Measurements from ENCODE around the gene SUN1.

The SUN1 gene

DNA sequence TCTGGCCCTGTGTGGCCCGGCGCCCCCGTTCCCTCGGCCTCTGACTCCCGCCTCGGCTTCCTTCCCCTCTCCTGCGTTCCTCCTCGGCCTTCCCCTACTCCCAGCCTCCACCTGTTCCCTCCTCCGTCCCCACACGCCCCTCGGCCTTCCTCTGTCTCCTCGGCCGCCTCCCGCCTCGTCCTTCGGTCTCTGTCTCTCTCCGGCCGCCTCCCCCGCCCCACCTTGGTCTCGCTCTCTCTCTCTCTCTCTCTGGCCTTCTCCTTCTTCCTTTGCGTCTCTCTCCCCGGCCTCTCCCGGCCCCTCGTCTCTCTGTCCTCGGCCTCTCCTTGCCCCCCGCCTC is 44.7 kb downstream of the SUN1 start:
- no peak for DNase-seq (ENCODE audit: low read depth)

DNA sequence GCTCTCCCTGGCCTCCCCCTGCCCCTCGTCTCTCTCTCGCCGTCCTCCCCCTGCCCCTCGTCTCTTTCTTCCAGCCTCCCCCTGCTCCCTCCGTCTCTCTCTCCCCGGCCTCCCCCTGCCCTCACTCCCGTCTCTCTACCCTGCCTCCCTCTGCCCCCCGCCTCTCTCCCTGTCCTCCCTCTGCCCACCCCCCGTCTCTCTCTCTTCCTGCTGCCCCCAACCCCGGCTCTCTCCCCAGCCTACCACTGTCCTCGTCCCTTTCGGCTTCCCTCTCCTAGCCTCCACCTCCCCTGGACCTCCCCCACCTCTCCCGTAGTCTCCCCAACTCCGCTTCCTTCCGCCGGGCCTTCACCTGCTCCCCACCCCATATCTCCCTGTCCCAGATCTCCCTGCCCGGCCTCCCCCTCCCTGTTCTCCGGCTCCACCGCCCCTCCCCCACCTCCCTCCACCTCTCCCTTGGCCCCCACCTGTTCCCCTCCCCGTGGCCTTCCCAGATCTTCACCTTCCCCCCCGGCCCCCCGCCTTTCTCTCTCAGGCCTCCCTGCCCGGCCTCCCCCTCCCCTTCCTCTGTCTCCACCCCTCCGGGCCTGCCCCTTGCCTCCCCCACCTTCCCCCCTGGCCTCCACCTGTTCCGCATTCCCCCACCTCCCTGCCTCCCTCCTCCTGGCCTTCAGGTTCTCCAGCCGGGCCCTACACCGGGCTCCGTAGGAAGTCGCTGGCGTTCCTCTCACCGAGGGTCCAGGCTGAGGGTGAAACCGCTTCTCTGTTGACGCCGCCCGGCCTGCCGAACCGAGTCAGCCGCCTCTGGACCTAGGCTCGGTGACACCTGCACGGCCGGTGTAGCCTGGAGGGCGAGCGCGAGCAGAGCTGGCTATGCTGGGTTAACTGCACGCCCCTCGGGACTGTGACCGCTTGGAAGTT is 45.3 kb downstream of the SUN1 start:
- DNase-seq (ENCODE audit: low read depth), result no peak

DNA sequence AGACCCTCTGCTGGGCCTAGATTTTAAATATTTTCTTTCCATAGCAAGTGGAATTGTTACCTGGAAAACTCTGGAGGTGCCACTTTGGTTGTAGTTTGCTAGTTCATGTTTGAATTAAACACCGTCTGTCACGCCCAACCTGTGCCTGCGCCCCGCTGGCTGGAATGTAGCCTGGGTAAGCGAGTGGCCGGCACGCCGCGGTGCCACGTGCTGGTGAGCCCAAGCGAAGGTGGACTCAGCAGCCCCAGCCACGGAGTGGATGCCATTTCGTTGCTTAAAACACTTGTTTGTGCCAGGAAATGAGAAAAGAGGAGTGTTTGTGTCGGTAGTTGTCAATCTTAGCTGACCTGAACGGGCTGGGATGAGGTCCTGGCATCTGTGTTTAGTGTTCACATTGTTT is 46.8 kb downstream of the SUN1 start:
- DNase-seq (ENCODE audit: low read depth), result no peak

DNA sequence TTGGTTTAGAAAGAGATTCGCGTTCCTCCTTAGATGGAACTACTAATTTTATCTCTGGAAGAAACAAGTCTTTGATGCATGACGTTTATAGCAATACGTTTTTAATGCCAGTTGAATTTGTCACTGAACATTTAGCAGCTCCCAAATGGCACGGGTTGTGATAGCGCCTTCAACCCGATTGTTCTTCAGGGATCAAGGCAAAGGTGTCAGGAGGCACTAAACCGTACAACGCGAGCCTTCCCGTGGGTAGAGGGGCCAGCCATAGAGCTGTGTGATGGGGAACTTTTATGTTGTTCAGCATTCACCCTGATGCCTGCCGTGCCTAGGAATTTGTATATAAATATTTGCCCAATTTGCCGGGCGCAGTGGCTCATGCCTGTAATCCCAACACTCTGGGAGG is 47.4 kb downstream of the SUN1 start:
- DNase-seq (ENCODE audit: low read depth), result no peak

DNA sequence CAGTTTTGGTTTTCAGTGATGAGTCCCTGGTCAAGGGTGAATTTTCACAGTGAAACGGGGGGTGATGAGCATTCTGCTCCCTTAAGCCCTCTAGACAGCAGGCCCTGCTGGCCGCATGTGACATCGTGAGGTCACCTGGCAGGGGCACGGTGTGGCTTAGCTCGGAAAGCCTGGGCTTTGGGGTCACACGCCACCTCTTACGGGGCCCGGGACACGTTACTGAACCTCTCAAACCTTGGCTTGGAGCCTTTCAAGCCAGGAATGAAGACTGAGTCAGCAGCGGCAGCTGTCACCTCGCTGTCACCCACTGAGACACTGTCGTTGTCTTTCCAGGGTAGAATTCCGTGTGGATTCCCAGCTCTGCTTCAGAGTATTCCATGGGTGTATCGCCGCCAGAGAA is 48.2 kb downstream of the SUN1 start:
- DNase-seq (ENCODE audit: low read depth), result no peak

DNA sequence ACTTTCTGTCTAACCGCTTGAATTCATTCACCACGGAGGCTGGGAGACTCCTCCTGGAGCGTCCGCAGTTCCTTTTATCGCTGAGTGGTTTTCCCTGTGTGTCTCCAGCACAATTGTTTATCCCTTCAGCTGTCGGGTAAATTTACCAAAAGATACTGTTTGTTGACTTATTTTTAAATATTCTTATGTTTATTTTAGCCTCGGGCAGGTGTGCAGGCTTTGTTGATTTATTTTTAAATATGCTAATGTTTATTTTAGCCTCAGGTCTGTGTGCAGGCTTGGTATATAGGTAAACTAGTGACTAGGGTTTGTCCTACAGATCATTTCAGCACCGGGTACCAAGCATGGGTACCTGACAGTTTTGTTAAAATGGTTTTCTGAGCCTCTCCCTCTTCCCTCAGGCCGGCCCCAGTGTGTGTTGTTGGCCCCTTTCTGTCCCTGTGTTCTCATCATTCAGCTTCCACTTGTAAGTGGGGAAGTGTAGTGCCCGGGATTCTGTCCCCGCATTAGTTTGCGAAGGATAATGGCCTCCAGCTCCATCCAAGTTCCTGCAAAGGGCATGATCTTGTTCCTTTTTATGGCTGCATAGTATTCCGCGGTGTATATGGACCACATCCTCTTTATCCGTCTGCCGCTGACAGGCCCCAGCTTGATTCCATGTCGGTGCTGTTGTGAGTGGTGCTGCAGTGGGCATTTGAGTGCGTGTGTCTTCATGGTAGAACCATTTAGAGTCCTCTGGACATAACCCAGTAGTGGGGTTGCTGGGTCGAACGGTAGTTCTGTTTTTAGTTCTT is 49.4 kb downstream of the SUN1 start:
- DNase-seq (ENCODE audit: low read depth), result no peak

DNA sequence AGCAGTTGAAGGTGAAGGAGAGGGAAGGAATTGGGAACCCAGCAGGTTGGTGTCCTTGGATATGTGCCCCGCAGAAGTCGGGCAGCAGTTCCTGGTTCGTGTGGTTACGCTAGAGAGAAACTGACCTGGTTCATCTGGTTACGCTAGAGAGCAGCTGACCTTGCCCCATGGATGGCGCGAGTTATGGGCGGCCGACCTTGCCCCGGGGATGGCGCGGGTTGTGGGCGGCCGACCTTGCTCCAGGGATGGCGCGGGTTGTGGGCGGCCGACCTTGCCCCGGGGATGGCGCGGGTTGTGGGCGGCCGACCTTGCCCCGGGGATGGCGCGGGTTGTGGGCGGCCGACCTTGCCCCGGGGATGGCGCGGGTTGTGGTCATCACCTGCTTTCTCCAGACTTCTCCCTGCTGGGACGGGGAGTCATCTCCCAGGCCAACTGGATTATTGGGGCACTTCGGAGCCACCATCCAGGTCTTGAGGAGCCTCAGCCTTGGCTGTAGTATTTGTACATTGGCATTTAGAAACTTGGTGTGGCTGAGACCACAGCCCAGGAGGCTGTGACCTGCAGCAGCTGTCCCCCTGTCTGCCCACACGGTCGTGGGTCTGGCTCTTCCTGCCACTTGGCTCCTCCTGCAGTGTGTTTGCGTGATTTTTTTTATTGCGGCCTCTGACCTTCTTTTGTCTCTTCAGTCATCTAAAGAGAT is 50.2 kb downstream of the SUN1 start:
- DNase-seq (ENCODE audit: low read depth), result no peak

DNA sequence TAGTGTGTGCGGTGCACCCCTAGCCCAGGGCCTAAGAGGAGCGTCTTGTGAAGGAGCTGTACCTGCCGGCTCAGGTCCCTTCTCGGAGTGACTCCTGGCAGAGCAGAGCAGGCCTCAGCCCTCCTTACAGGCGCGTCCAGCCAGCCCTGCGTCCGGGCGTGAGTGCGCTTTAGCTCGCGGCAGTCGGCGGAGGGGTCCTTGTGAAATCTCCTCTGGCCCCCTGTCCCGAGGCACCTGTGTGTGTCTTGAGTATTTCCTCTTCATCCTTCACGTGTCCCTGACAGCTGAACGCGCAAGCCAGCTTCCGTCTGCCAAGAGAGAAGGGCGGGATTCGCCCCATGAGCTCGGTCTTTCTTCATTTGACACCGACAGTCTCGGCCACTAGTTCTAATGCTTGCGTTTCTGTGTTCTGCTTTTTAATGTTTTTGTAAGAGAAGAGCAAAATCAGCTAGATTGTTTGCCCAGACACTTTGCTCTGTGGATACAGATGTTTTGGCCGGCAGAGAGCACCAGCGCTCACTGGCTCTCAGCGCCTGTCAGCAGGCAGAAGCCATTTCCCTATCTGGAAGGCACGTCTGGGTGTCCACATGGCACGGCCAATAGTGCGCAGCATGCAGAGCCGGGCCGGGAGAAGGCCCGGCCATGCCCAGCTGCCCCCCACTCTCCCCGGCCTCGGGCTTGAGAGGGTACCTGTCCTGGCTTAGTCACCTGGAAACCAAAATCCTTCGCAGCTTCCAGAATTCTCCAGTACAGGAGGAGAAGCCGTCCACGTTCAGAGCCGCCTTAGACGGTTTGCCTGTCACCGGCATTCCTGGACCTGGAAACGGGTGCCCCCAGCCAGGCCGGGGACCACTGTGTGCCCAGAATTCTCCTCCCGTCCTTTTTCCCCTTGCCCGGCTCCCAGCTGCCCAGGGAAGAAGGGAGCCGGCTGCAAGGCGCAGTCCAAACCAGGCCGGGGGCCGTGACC is 51.1 kb downstream of the SUN1 start:
- no peak for DNase-seq (ENCODE audit: low read depth)

DNA sequence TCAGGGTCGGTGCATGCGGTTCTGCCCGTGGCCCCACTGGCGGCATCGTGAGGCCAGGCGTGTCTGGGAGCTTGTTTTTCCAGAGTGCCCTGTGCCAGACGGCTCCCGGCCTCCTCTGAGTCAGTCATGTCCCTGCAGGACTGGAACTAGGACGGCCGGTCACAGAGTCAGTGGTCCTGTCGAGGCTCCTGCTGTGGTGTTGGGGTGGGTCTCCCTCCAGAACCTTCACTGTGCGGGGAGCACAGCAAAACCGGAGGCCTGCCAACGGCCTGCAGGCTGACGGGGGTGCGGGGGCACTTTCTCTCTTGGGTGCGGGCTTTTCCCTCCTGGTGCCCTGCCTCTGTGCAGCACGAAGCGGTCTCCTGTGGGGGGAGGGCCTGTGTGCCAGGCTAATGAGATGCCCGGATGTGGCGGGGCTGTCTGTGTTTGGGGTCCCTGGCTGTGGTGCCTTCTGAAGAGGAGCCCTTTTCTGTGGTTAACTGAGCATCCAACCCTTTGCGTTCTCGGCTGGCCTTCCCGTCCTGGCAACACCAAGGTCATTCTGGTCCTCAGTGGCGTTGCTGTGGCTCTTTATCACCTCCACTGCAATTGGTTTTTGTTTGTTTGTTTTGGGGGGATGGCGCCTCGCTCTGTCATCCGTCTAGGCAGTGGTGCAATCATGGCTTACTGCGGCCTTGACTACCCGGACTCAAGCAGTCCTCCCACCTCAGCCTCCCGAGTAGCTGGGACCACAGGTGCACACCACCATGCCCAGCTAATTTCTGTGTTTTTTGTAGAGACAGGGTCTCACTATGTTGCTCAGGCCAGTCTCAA is 52.1 kb downstream of the SUN1 start:
- no peak for DNase-seq (ENCODE audit: low read depth)

DNA sequence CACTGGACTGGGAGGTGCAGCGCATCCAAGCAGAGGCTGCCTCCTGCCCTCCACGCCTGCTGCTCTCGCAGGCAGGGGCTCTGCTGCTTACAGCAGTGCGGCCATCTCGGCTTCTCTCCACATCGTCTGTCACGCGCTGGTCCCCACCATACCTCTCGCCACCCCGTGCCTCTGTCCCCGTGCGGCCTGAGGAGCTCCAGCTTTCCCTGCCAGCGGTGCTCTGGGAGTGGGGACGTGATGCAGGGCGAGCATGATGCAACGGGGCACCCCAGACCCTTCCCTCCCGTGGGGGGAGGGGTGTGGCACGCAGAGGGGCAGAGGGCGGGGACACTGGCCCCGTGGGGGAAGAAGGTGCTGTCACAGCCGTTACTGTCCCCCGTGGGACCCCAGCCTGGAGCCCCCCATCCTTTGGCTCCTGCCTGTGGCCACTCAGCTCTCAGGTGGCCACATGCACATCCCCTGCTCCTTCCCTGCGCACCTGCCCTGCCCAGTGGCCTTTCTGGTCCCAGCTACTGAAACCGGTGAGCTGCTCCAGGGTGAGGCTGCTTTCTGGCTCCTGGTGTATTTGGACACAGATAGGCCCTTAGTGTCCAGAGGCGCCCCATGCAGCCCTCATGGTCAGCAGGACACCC is 53.1 kb downstream of the SUN1 start:
- no peak for DNase-seq (ENCODE audit: low read depth)

DNA sequence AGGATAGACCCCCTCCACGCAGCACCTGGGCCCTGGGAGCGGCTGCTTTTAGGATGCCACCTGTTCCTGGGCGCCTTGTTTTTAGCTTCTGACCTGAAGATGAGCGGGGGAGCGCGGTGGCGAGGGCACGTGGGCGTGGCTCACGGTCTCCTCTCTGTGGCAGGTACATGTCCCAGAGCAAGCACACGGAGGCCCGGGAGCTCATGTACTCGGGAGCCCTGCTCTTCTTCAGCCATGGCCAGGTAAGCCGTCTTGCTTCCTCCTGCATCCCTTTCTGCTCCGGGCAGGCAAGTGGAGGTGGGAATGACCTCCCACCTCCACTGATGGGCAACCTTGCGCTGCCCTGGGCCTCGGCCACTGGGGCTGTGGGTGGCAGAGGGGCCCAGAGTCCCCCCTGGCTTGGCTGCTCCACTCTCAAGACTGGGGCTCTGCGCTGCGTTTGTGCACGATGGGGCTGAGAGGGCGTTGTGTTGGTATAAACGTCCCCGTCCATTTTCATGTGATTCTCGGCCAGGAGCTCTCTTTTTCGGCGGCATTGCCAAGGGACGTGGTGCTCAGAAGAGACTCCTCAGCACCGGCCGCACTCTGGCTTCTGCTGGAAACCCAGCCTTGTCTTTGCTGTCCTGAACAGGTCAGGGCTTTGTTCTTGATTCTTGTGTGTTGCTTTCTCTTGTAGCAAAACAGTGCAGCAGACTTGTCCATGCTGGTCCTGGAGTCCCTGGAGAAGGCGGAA is 53.8 kb downstream of the SUN1 start:
- DNase-seq (ENCODE audit: low read depth), result no peak

DNA sequence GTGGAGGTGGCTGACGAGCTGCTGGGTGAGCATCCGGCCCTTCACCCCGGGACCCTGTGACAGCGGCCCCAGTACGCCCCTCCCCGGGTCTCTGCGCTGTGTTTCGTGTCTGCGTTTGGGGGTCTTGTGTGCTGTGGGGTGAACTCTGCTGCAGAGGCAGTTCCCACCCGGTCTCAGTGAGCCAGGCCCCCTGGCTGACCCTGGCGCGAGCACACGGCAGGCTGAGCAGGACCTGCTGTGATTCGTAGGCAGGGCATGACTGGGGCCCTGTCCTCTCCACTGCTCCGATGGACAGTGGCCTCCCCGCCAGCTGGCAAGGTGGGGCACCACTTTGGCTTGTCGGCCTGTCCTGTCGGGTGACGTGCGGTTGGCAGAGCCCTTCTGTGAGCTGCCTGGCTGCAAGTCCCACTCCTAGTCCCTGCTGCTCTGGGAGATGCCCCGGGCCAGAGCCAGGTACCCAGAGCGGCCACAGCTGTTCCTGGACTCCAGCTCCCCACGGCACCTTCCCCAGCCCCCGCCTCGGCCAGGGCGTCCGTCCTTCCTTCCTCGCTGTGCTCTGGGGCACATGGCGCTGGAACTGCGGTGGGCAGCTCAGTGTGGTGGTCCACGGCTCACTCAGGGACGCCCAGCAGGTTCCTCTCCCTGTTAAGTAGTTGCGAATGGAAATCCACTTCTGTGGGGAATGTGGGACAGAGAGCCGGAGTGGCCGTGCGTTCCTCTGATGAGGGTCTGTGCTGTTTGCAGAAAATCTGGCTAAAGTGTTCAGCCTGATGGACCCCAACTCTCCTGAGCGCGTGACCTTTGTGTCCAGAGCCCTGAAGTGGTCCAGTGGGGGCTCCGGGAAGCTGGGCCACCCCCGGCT is 54.6 kb downstream of the SUN1 start:
- DNase-seq (ENCODE audit: low read depth), result no peak

DNA sequence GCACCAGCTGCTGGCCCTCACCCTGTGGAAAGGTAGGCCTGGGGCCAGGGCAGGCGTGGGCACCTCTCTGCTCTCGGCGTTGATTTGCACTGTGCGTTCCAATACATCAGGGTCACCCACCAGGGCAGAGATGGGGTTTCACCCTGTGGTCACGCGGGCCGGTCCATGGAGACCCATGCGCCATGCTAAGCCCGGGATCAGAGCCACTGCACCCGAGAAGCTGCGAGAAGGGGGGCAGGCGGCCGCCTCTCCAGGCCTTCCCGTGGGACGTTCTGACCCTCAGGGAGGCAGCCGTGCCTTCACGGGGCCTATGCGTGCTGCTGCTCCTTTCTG is 55.2 kb downstream of the SUN1 start:
- DNase-seq (ENCODE audit: low read depth), result no peak

DNA sequence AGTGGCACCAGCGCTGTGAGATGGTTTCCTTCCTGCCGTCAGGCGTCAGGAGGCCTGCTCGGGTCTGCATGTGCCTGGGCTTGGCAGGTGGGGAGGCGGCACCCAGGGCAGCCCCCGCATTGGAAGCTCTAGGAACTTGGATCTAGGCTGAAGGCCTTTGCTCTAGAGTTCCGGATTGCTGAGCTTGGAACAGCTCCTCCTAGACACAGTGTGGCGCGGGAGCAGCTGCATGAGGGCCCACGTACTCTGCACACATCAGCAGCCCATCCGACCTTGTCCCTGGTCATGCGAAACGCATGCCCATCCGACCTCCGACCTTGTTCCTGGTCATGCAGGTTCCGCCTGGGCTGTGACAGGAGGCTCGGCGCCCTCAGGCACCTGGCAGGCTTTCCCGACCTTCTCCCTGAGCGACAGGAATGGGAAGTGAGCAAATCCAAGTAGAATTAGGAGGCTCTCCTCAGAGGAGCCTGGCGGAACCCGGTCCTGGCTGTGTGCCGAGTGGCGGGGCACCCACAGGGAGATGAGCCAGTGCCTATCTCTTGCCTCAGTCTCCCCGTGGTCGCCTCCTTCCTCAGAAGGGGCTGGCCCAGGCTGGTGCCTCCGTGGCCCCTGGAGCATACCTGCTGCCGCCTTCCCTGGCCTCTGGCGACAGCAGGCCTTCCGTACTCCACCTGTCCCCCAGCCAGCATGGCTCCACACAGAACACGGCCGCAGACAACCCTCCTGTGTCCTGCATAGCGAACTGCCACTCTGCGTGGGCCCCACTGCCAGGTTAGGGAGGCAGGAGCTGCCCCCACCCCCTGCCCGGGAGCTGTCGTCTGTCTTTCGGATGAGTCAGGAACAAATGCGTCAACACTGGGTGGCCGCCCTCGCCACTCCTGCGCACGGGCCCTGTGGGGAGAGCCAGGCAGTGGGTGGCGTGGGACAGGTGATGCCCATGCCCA is 56.1 kb downstream of the SUN1 start:
- DNase-seq (ENCODE audit: low read depth), result no peak

DNA sequence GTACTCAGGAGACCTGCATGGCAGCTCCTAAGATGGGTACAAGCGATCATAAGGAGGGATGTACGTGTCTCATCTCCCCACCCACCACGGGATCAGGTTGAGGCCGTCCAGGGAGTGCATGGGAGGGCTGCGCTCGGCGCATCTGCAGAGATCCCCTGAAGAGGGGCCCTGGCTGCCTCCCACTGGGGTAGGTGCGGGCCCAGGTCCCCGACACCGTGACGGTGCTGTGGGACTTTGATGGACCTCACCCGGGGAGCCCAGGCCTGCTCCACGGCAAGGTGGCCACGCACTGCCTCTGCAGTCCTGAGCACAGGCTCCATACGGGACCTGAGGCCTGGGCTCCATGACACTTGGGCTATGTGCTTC is 56.7 kb downstream of the SUN1 start:
- DNase-seq (ENCODE audit: low read depth), result no peak

DNA sequence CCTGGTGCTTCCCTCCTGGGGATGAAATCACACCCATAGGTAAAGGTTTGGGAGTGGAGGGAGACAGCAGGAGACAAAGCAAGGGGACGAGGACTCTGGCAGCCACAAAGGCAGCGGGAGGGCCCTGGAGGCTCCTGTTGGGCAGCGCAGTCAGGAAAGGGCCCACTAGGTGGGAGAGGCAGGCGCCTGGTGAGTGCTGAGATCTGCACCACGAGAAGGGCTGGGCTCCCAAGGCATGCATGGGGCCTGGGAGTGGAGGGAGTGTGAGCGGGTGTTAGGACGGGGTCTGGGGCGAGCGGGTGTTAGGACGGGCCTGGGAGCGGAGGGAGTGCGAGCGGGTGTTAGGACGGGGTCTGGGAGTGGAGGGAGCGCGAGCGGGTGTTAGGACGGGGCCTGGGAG is 57.1 kb downstream of the SUN1 start:
- no peak for DNase-seq (ENCODE audit: low read depth)

DNA sequence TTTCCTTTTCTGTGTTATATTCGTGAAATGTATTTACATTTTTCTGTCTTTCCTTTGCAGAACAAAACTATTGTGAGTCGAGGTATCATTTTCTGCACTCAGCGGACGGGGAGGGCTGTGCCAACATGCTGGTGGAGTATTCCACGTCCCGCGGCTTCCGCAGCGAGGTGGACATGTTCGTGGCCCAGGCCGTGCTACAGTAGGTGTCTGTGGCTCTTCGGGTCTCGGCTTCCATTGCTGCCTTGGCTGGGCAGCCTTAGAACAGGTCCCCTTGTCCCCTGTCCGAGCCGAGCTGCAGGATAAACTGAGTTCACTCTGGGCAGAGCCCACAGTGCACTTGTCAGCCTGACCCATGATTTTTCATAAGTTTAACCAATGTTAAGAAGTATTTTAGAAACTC is 58.6 kb downstream of the SUN1 start:
- no peak for DNase-seq (ENCODE audit: low read depth)

DNA sequence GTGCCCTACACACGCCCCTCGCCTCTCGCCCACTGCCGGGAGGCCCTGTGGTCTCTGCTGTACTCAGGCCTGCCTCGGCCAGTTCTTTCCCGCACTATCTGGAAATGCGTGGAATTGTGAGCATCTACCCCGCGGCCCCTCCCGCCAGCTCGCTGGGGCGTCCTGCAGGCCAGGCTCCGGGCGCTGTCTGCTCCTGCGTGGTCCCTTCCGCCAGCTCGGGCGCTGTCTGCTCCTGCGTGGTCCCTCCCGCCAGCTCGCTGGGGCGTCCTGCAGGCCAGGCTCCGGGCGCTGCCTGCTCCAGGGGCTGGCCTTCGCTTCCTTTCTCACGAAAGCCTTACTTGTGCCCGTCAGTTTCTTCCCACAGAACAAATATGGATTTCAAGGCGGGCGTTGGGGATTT is 59.0 kb downstream of the SUN1 start:
- no peak for DNase-seq (ENCODE audit: low read depth)
